Measurements from ENCODE around the gene CERS2. TPM values are rescaled to one million over a fixed set of nuclear protein-coding genes. Genes with fewer than 3 reads are reported as not detected.

CERS2 gene
- total and polyA plus RNA-seq, 2 of the 13 experiments (the other 11 are each of a cell fraction or from before 2014, with no cell fraction given) = 269 to 298 TPM

- no peak; the same call in 1 of the 2 replicates for TF ChIP-seq ZNF543 (CRISPR knock-in tag; IDR thresholded peaks at IDR 0.05)
- TF ChIP-seq CEBPB (IDR thresholded peaks at IDR 0.05; ENCODE audit: borderline replicate concordance, low read depth, low read length) = peak; percentile 99
- no peak for TF ChIP-seq PRDM4 (CRISPR knock-in tag; IDR thresholded peaks at IDR 0.05; ENCODE audit: borderline replicate concordance)
- TF ChIP-seq HINFP (CRISPR knock-in tag; IDR thresholded peaks at IDR 0.05; ENCODE audit: low read depth) = 0 out of 2 replicates have a peak, but pooled peaks have one; percentile 50
- TF ChIP-seq MIER3 (CRISPR knock-in tag; IDR thresholded peaks at IDR 0.05; ENCODE audit: borderline replicate concordance) = peak; percentile 77; the same call in 1 of the 2 replicates
- TF ChIP-seq ZNF12 (CRISPR knock-in tag; IDR thresholded peaks at IDR 0.05) = peak; percentile 27
- peak; percentile 96 for TF ChIP-seq TFAP4 (IDR thresholded peaks at IDR 0.05; ENCODE audit: borderline replicate concordance, low read depth)
- peak; percentile 81 for TF ChIP-seq HOXA3 (CRISPR knock-in tag; IDR thresholded peaks at IDR 0.05)
- no peak for TF ChIP-seq KMT2B (CRISPR knock-in tag; IDR thresholded peaks at IDR 0.05)
- no peak for TF ChIP-seq ZNF616 (CRISPR knock-in tag; IDR thresholded peaks at IDR 0.05; ENCODE audit: low read depth)
- peak; percentile 99 for TF ChIP-seq HNF4A (CRISPR knock-in tag; IDR thresholded peaks at IDR 0.05)
- no peak for TF ChIP-seq ATRX (CRISPR knock-in tag; IDR thresholded peaks at IDR 0.05; ENCODE audit: borderline replicate concordance)
- peak; percentile 93; the same call in 1 of the 2 replicates for TF ChIP-seq AKAP8 (CRISPR knock-in tag; IDR thresholded peaks at IDR 0.05)
- TF ChIP-seq MXI1 (IDR thresholded peaks at IDR 0.05; ENCODE audit: borderline replicate concordance, low read depth, low read length) = peak; percentile 83; the same call in 1 of the 3 replicates
- TF ChIP-seq HNF4G (IDR thresholded peaks at IDR 0.05; ENCODE audit: borderline replicate concordance, low read depth, low read length) = peak; percentile 100
- TF ChIP-seq HNF4G (CRISPR knock-in tag; IDR thresholded peaks at IDR 0.05; ENCODE audit: borderline replicate concordance, low read depth) = peak; percentile 99
- TF ChIP-seq TFE3 (CRISPR knock-in tag; IDR thresholded peaks at IDR 0.05) = peak; percentile 99
- peak; percentile 61; the same call in 1 of the 2 replicates for TF ChIP-seq SIX4 (CRISPR knock-in tag; IDR thresholded peaks at IDR 0.05)
- 0 out of 2 replicates have a peak, but pooled peaks have one; percentile 11 for TF ChIP-seq TAF1 (CRISPR knock-in tag; IDR thresholded peaks at IDR 0.05)
- no peak for TF ChIP-seq ZFP36 (IDR thresholded peaks at IDR 0.05; ENCODE audit: borderline replicate concordance, low read depth, low read length, partially characterized antibody)
- peak; percentile 42; the same call in 1 of the 2 replicates for TF ChIP-seq ZNF768 (CRISPR knock-in tag; IDR thresholded peaks at IDR 0.05)
- peak; percentile 98 for TF ChIP-seq CEBPG (CRISPR knock-in tag; IDR thresholded peaks at IDR 0.05)
- no peak for TF ChIP-seq SOX6 (IDR thresholded peaks at IDR 0.05)
- TF ChIP-seq SOX6 (CRISPR knock-in tag; IDR thresholded peaks at IDR 0.05) = peak; percentile 90
- TF ChIP-seq NCOR1 (IDR thresholded peaks at IDR 0.05; ENCODE audit: borderline replicate concordance, low read length) = peak; percentile 100
- TF ChIP-seq ATM (IDR thresholded peaks at IDR 0.05; ENCODE audit: borderline replicate concordance) = no peak
Measured at GRCh38 chr1:150970808-150971582, 3.6 kb downstream of the CERS2 start (continued).
